Erythroblast (primary cell): Measurements from ENCODE around the gene MXRA7.

ENCODE experiments used
- GATA1 ChIP-seq: IDR thresholded peaks from 2 replicates; pipeline ENCODE4 v1.6.1; 2011; ENCODE audit warnings: low read depth, mild to moderate bottlenecking, control low read depth, low read length, moderate library complexity
- POLR2A ChIP-seq: IDR thresholded peaks from 2 replicates; pipeline ENCODE4 v1.6.1; 2011; ENCODE audit warnings: mild to moderate bottlenecking, low read length

DNA sequence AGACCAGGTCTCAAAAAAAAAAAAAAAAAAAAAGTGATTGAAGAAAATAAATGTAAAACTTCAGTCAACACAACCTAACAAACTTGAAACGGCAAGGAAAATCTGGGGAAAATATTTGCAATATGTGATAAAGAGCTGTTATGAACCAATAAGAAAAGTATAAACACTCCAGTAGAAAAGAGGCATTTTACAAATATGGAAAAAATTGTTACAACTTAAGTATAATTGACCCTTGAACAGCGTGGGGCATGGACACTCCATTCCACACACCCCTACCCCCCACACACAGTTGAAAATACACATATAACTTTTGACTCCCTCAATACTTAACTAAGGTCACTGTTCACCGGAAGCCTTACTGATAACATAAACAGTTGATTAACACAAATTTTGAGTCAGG lies 47.8 kb upstream of the MXRA7 start:
- TF ChIP-seq POLR2A: no peak
- no peak for TF ChIP-seq GATA1
